WERI-Rb-1 (cell line): Measurements from ENCODE around the gene ATG5.

Source experiments
- DNase-seq: peaks from one replicate; pipeline ENCODE4 v3.0.0-alpha.2; 2020
- H3K27ac ChIP-seq: fragments of 250-450 bp; sonication (Bioruptor Pico); 2 replicates; pipeline ENCODE4 v1.5.1; 2020; ENCODE audit warnings: mild to moderate bottlenecking, moderate library complexity
- H3K27me3 ChIP-seq: fragments of 250-450 bp; sonication (Bioruptor Pico); 2 replicates; pipeline ENCODE4 v1.5.1; 2021; ENCODE audit warnings: mild to moderate bottlenecking, low read depth, moderate library complexity; ENCODE audit not compliant: insufficient read depth, severe bottlenecking
- H3K36me3 ChIP-seq: fragments of 250-450 bp; sonication (Bioruptor Pico); 2 replicates; pipeline ENCODE4 v1.5.1; 2020; ENCODE audit warnings: mild to moderate bottlenecking, moderate library complexity
- H3K4me3 ChIP-seq: 2 replicates; pipeline ENCODE4 v1.5.1; 2011; ENCODE audit warnings: low read depth, mild to moderate bottlenecking, control low read depth, low read length
- H3K9me3 ChIP-seq: fragments of 250-450 bp; sonication (Bioruptor Pico); 2 replicates; pipeline ENCODE4 v1.5.1; 2021; ENCODE audit warnings: mild to moderate bottlenecking, moderate library complexity; ENCODE audit not compliant: severe bottlenecking
- CTCF ChIP-seq: IDR thresholded peaks from 2 replicates; pipeline ENCODE4 v1.5.1; 2011; ENCODE audit warnings: low read depth, mild to moderate bottlenecking, control low read depth, inconsistent platforms, low read length

ATG5 gene

GRCh38 chr6:106167096-106167814 is 158.3 kb downstream of the ATG5 start:
- no peak overlapping the region for H3K4me3 ChIP-seq
- no peaks in the 10 kb centered on the region for H3K36me3 ChIP-seq
- no peaks in the 10 kb centered on the region for H3K9me3 ChIP-seq
- H3K27ac ChIP-seq = no peak overlapping the region
- no peak for DNase-seq
- TF ChIP-seq CTCF = no peak
- no peaks in the 10 kb centered on the region for H3K27me3 ChIP-seq

GRCh38 chr6:106165885-106166485 is 159.6 kb downstream of the ATG5 start:
- no peak for TF ChIP-seq CTCF
- H3K4me3 ChIP-seq = no peak overlapping the region
- no peaks in the 10 kb centered on the region for H3K36me3 ChIP-seq
- H3K9me3 ChIP-seq = no peaks in the 10 kb centered on the region
- DNase-seq = no peak
- no peak overlapping the region for H3K27ac ChIP-seq
- H3K27me3 ChIP-seq = no peaks in the 10 kb centered on the region

- H3K4me3 ChIP-seq = no peak overlapping the region
- H3K27ac ChIP-seq = no peak overlapping the region
Measured at GRCh38 chr6:106163966-106164877, 161.3 kb downstream of the ATG5 start.

GRCh38 chr6:106163446-106163965 is 162.1 kb downstream of the ATG5 start:
- TF ChIP-seq CTCF = no peak
- Histone ChIP-seq H3K36me3 (no peaks in the 10 kb centered on the region), H3K27ac (no peak overlapping the region), H3K4me3 (no peak overlapping the region), H3K9me3 (no peaks in the 10 kb centered on the region), H3K27me3 (no peaks in the 10 kb centered on the region)
- no peak for DNase-seq

More at GRCh38 chr6:106163966-106164877, 161.3 kb downstream of the ATG5 start:
- no peak for TF ChIP-seq CTCF
- Histone ChIP-seq H3K27me3 (no peaks in the 10 kb centered on the region), H3K9me3 (no peaks in the 10 kb centered on the region), H3K36me3 (no peaks in the 10 kb centered on the region)
- DNase-seq = no peak

GRCh38 chr6:106162921-106163320 is 162.6 kb downstream of the ATG5 start:
- H3K36me3 ChIP-seq = no peaks in the 10 kb centered on the region
- no peak for TF ChIP-seq CTCF
- no peak overlapping the region for H3K27ac ChIP-seq
- no peak for DNase-seq
- no peak overlapping the region for H3K4me3 ChIP-seq
- no peaks in the 10 kb centered on the region for H3K27me3 ChIP-seq
- no peaks in the 10 kb centered on the region for H3K9me3 ChIP-seq
